Measurements from ENCODE around the gene XPC. TPM values are rescaled to one million over a fixed set of nuclear protein-coding genes. Genes with fewer than 3 reads are reported as not detected.

Gene XPC
- total RNA-seq, 1 donor from 2014 or later, result 10.4 TPM

DNA sequence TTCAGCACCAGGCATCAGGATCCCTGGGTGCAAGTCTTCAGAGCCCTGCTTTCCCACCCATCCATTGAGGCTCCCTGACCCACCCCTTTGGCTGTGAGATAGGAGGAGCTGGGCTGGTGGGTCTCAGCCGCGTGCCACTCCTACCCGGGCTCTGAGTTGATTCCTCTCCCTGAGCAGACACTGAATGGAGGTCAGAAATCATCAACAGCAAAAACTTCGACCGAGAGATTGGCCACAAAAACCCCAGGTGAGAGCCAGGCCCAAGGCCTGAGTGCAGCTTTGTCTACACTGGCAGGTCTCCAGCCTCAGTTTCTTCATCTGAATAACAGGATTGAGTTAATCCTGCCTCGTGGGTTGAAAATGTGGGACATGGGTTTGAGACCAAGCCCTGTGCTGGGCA, 45.7 kb downstream of the XPC start:
- Histone ChIP-seq H3K27me3 (ENCODE audit: low read depth) (no peaks in the 10 kb centered on the region), H3K4me1 (peaks cover 13% of the 10 kb centered on the region), H3K27ac (replicated peaks) (no peak overlapping the region), H3K4me3 (no peak overlapping the region), H3K9me3 (replicated peaks) (no peaks in the 10 kb centered on the region), H3K36me3 (peaks cover 94% of the 10 kb centered on the region)
- TF ChIP-seq, protein P1, sequence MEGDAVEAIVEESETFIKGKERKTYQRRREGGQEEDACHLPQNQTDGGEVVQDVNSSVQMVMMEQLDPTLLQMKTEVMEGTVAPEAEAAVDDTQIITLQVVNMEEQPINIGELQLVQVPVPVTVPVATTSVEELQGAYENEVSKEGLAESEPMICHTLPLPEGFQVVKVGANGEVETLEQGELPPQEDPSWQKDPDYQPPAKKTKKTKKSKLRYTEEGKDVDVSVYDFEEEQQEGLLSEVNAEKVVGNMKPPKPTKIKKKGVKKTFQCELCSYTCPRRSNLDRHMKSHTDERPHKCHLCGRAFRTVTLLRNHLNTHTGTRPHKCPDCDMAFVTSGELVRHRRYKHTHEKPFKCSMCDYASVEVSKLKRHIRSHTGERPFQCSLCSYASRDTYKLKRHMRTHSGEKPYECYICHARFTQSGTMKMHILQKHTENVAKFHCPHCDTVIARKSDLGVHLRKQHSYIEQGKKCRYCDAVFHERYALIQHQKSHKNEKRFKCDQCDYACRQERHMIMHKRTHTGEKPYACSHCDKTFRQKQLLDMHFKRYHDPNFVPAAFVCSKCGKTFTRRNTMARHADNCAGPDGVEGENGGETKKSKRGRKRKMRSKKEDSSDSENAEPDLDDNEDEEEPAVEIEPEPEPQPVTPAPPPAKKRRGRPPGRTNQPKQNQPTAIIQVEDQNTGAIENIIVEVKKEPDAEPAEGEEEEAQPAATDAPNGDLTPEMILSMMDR (IDR thresholded peaks at IDR 0.05; ENCODE audit: borderline replicate concordance), result no peak
- intact Hi-C loops (cut with micrococcal nuclease), result no loop called here
- no peak for DNase-seq

DNA sequence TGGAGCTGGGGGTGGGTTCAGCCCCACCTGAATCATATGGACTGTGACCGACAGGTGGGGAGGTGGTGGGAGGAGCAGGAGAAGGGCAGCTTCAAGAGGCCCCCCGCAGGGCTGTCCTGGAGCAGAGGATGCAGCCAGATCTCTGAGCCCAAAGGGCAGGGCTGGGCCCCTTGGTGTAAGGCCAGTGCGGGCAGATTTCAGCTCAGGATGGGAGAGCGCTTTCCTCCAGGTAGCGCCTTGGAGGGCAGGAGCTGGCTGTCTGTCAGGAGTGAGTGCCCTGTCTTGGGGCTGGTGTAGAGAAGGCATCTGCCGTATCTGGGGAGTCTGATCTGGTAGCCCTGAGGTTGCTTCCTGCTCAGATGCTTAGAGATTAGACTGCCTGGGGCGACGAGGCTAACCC, 46.3 kb downstream of the XPC start:
- Histone ChIP-seq H3K27ac (replicated peaks) (no peak overlapping the region), H3K36me3 (peaks cover 90% of the 10 kb centered on the region), H3K4me3 (no peak overlapping the region), H3K4me1 (peaks cover 14% of the 10 kb centered on the region), H3K9me3 (replicated peaks) (no peaks in the 10 kb centered on the region), H3K27me3 (ENCODE audit: low read depth) (no peaks in the 10 kb centered on the region)
- TF ChIP-seq, protein P1 (IDR thresholded peaks at IDR 0.05; ENCODE audit: borderline replicate concordance), result no peak
- intact Hi-C loops (cut with micrococcal nuclease), result no loop called here
- no peak for DNase-seq

DNA sequence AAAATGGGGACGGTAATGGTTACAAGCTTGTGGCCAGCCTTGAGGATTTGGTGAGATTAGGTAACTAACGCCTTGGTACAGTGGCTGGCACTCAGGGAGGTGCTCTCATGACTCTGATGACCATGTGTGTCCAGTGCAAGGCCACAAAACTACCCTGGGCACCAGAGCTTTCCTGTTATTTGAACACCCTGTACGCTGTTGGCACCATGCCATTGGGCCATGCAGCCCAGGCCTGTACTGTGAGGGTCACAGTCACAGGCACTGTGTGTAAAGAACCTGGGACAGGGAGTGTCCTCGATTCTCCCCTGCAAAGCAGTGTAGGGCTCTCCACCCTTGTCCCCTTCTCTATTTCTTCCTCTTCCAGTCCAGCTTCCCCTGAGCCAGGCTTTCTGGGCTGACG, 47.3 kb downstream of the XPC start:
- H3K36me3 ChIP-seq, result peaks cover 82% of the 10 kb centered on the region
- H3K27me3 ChIP-seq (ENCODE audit: low read depth), result no peaks in the 10 kb centered on the region
- TF ChIP-seq, protein P1 (IDR thresholded peaks at IDR 0.05; ENCODE audit: borderline replicate concordance), result no peak
- no peak overlapping the region for H3K4me3 ChIP-seq
- H3K4me1 ChIP-seq, result peaks cover 17% of the 10 kb centered on the region
- no peak for DNase-seq
- no peaks in the 10 kb centered on the region for H3K9me3 ChIP-seq (replicated peaks)
- intact Hi-C loops (cut with micrococcal nuclease), result no loop called here
- no peak overlapping the region for H3K27ac ChIP-seq (replicated peaks)

DNA sequence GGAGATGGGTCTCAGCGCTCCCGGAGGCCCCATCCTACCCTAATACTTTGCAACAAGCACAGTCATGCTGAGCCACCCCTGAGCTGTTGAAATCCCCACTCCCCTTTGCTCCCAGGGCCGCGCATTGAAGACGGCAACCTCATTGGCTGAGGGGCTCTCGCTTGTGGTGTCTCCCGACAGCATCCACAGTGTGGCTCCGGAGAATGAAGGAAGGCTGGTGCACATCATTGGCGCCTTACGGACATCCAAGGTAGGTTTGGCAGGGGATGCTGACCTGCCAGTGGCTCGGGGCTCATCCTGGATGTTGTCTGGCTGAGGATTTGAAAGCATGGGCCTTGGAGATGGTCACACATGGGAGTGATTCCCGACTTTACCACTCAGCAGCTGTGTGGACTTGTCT, 47.7 kb downstream of the XPC start:
- peaks cover 21% of the 10 kb centered on the region for H3K4me1 ChIP-seq
- no peak for DNase-seq
- TF ChIP-seq, protein P1 (IDR thresholded peaks at IDR 0.05; ENCODE audit: borderline replicate concordance), result no peak
- H3K4me3 ChIP-seq, result no peak overlapping the region
- intact Hi-C loops (cut with micrococcal nuclease), result no loop called here
- H3K27me3 ChIP-seq (ENCODE audit: low read depth), result no peaks in the 10 kb centered on the region
- H3K36me3 ChIP-seq, result peaks cover 82% of the 10 kb centered on the region
- H3K27ac ChIP-seq (replicated peaks), result no peak overlapping the region
- H3K9me3 ChIP-seq (replicated peaks), result no peaks in the 10 kb centered on the region

DNA sequence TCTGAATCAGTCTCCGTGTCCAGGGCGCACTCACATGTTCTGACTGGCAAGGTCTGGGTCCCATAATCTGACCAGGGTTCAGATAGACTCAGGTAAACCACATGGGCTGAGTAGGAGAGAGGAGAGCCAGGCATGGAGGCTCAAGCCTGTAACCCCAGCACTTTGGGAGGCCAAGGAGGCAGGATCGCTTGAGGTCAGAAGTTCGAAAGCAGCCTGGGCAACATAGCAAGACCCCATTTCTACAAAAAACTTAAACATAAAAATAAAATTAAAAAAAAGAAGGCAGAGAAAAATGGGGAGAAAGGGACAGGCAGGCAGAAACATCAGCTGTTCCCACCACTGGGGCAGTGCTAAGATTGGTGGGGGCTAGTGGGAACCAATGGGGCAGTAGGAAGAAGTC, 48.2 kb downstream of the XPC start:
- no peaks in the 10 kb centered on the region for H3K27me3 ChIP-seq (ENCODE audit: low read depth)
- H3K9me3 ChIP-seq (replicated peaks), result no peaks in the 10 kb centered on the region
- no peak for DNase-seq
- intact Hi-C loops (cut with micrococcal nuclease), result no loop called here
- peaks cover 26% of the 10 kb centered on the region for H3K4me1 ChIP-seq
- no peak overlapping the region for H3K4me3 ChIP-seq
- TF ChIP-seq, protein P1 (IDR thresholded peaks at IDR 0.05; ENCODE audit: borderline replicate concordance), result no peak
- H3K27ac ChIP-seq (replicated peaks), result no peak overlapping the region
- peaks cover 77% of the 10 kb centered on the region for H3K36me3 ChIP-seq

DNA sequence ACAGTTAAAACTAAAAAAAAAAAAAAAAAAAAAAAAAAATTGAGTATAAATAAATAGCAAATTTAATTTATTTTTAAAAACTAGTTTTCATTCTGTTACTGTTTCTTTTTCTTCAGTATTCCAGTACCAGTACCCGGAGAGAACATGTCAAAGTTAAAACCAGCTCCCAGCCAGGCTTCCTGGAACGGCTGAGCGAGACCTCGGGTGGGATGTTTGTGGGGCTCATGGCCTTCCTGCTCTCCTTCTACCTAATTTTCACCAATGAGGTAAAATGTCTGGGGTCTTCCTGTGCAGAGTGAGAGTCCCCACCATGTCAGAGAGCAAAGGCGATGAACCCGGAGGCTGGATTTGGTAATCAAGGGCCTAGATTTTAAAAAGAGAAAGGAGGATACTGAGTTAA, 49.1 kb downstream of the XPC start:
- Histone ChIP-seq H3K4me3 (no peak overlapping the region), H3K36me3 (peaks cover 68% of the 10 kb centered on the region), H3K27me3 (ENCODE audit: low read depth) (no peaks in the 10 kb centered on the region), H3K9me3 (replicated peaks) (no peaks in the 10 kb centered on the region), H3K27ac (replicated peaks) (no peak overlapping the region), H3K4me1 (peaks cover 33% of the 10 kb centered on the region)
- TF ChIP-seq, protein P1 (IDR thresholded peaks at IDR 0.05; ENCODE audit: borderline replicate concordance), result no peak
- DNase-seq, result no peak
- intact Hi-C loops (cut with micrococcal nuclease), result no loop called here
